ENCODE data around the gene HIGD2A.

HIGD2A gene

GRCh38 chr5:176418251-176418650 is 29.7 kb downstream of the HIGD2A start:
- DNase-seq = no peak

GRCh38 chr5:176420086-176420485 is 31.5 kb downstream of the HIGD2A start:
- no peak for DNase-seq

GRCh38 chr5:176420972-176421544 is 32.5 kb downstream of the HIGD2A start:
- DNase-seq = no peak

GRCh38 chr5:176424181-176424580 is 35.6 kb downstream of the HIGD2A start:
- DNase-seq = no peak

- no peak for DNase-seq
Observed at GRCh38 chr5:176425138-176425537, 36.6 kb downstream of the HIGD2A start.

GRCh38 chr5:176425791-176426190 is 37.2 kb downstream of the HIGD2A start:
- DNase-seq = no peak

- no peak for DNase-seq
Observed at GRCh38 chr5:176426876-176427275, 38.3 kb downstream of the HIGD2A start.

- no peak for DNase-seq
Observed at GRCh38 chr5:176427971-176428370, 39.4 kb downstream of the HIGD2A start.

GRCh38 chr5:176429972-176430371 is 41.4 kb downstream of the HIGD2A start:
- no peak for DNase-seq

GRCh38 chr5:176432707-176433106 is 44.2 kb downstream of the HIGD2A start:
- no peak for DNase-seq

GRCh38 chr5:176436656-176437055 is 48.1 kb downstream of the HIGD2A start:
- peak; percentile 13 for DNase-seq

GRCh38 chr5:176438959-176439757 is 50.6 kb downstream of the HIGD2A start:
- no peak for DNase-seq

All from CD4-positive, alpha-beta T cell treated with Interleukin-10 for 1 hour (primary cell).